Measurements from ENCODE around the gene ATE1. TPM values are rescaled to one million over a fixed set of nuclear protein-coding genes. Genes with fewer than 3 reads are reported as not detected.

The ATE1 gene
- total and polyA plus RNA-seq, 10 of the 15 experiments (the other 5 are each of a cell fraction or from before 2014, with no cell fraction given): 4.3 to 22.7 (median 15.9) TPM

DNA sequence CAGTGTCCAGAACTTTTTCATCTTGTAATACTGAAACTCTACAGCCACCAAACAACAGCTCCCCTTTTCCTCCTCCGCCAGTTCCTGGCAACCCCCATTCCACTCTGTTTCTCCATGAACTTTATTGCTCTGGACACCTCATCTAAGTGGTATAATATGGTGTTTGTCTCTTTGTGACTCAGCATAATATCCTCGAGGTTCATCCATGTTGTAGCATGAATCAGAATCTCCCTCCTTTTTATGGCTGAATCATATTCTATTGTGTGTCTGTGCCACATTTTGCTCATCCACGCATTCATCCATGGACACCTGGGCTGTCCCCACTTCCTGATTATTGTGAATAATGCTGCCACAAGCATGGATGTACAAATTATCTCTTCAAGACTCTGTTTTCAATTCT, 205.2 kb downstream of the ATE1 start:
- WGBS (ENCODE audit: insufficient coverage, insufficient replicate concordance, low lambda C conversion rate, missing lambda C conversion rate): 61% methylated on average over 3 of the region's 3 CpGs
- in situ Hi-C loops (cut with MboI): no loop called here
- H3K36me3 ChIP-seq (ENCODE audit: control insufficient read depth in 2 of 2, insufficient read depth in 2 of 2, low read length in 1 of 2): no peaks in the 10 kb centered on the region
- no peak overlapping the region for H3K4me2 ChIP-seq (ENCODE audit: control insufficient read depth, insufficient read depth)
- DNase-seq (ENCODE audit: low read depth, low spot score): no peak
- ATAC-seq: no peak
- H4K20me1 ChIP-seq (ENCODE audit: control insufficient read depth, insufficient read depth): no peaks in the 10 kb centered on the region
- no peak overlapping the region for H3K9ac ChIP-seq (ENCODE audit: control insufficient read depth, insufficient read depth, low read length)
- no peak overlapping the region for H3K27ac ChIP-seq (ENCODE audit: control insufficient read depth, insufficient read depth)
- ChIA-PET RAD21 (ENCODE audit: unreplicated experiment) (no interaction called here), SMC1A (ENCODE audit: uncharacterized antibody, unreplicated experiment) (no interaction called here), POLR2A (no interaction called here), CTCF (interaction anchor here (1.7 kb wide), 1 partner anchor 178 kb away, joined by 7 read pairs; no protein-coding TSS in a partner anchor)
- H3K79me2 ChIP-seq (ENCODE audit: control insufficient read depth, insufficient read depth, low read length): no peaks in the 10 kb centered on the region
- intact Hi-C loops (cut with micrococcal nuclease; ENCODE audit: unreplicated experiment): no loop called here
- H3K4me3 ChIP-seq: no peak overlapping the region
- no peaks in the 10 kb centered on the region for H3K4me1 ChIP-seq (ENCODE audit: control insufficient read depth, insufficient read depth, low read length)
- no peaks in the 10 kb centered on the region for H3K27me3 ChIP-seq (replicated peaks in 1 of 2; ENCODE audit: control insufficient read depth in 2 of 2, insufficient read depth in 2 of 2, low read length in 1 of 2)
- no peak for FAIRE-seq
- BruUV-seq (replicated peaks): no TSS peak
- TF ChIP-seq FOXM1 (IDR thresholded peaks at IDR 0.05; ENCODE audit: low read depth, low read length) (no peak), TCF3 (IDR thresholded peaks at IDR 0.05; ENCODE audit: borderline replicate concordance, insufficient read depth, low read depth, low read length) (no peak), ZBTB4 (CRISPR knock-in tag; IDR thresholded peaks at IDR 0.05) (no peak), ASH2L (IDR thresholded peaks at IDR 0.05; ENCODE audit: borderline replicate concordance, low read depth) (no peak), MYB (IDR thresholded peaks at IDR 0.05; ENCODE audit: borderline replicate concordance, low read depth, low read length) (no peak), PRDM15 (CRISPR knock-in tag; IDR thresholded peaks at IDR 0.05) (no peak), ZNF592 (IDR thresholded peaks at IDR 0.05) (no peak), SP1 (IDR thresholded peaks at IDR 0.05; ENCODE audit: low read depth, low read length) (no peak)
- no peaks in the 10 kb centered on the region for H3K9me3 ChIP-seq (replicated peaks; ENCODE audit: control insufficient read depth, insufficient read depth, low read length)
- H2AFZ ChIP-seq (ENCODE audit: control insufficient read depth, low read depth, low read length): no peak overlapping the region

Measured in GM12878 (cell line).